ENCODE measurements around the gene NTNG1. TPM values are rescaled to one million over a fixed set of nuclear protein-coding genes. Genes with fewer than 3 reads are reported as not detected.
"Not testable (repeated sequence)": the region's sequence is repeated elsewhere in the genome, so short reads cannot be mapped to it uniquely, and the experiment has no call there.

The NTNG1 gene
- total RNA-seq: 0.57 TPM
- long read RNA-seq: 0 reads

- peak; percentile 23 for DNase-seq
- ATAC-seq: peak; percentile 53
- intact Hi-C loops (cut with micrococcal nuclease): no loop called here
Measured at GRCh38 chr1:107140703-107141490, at the start of gene NTNG1. NTNG1 (plus strand) TSS chr1:107141039.

- DNase-seq (no peak), ATAC-seq (no peak)
- intact Hi-C loops (cut with micrococcal nuclease): no loop called here
Measured at GRCh38 chr1:107091418-107091817, 49.4 kb upstream of the NTNG1 start.

GRCh38 chr1:107093395-107093794 lies 47.4 kb upstream of the NTNG1 start:
- DNase-seq; intact Hi-C loops (cut with micrococcal nuclease); ATAC-seq: not testable (repeated sequence)

GRCh38 chr1:107095647-107096046 lies 45.2 kb upstream of the NTNG1 start:
- DNase-seq: no peak
- no peak for ATAC-seq
- intact Hi-C loops (cut with micrococcal nuclease): no loop called here

GRCh38 chr1:107096690-107097089 lies 44.1 kb upstream of the NTNG1 start:
- DNase-seq (no peak), ATAC-seq (no peak)
- intact Hi-C loops (cut with micrococcal nuclease): no loop called here

- ATAC-seq (no peak), DNase-seq (no peak)
- intact Hi-C loops (cut with micrococcal nuclease): no loop called here
Measured at GRCh38 chr1:107098961-107099360, 41.9 kb upstream of the NTNG1 start.

GRCh38 chr1:107100331-107100984 lies 40.4 kb upstream of the NTNG1 start:
- intact Hi-C loops (cut with micrococcal nuclease): no loop called here
- ATAC-seq (no peak), DNase-seq (no peak)

- intact Hi-C loops (cut with micrococcal nuclease): no loop called here
- DNase-seq (no peak), ATAC-seq (no peak)
Measured at GRCh38 chr1:107105914-107106313, 34.9 kb upstream of the NTNG1 start.

GRCh38 chr1:107110326-107110725 lies 30.5 kb upstream of the NTNG1 start:
- ATAC-seq (no peak), DNase-seq (no peak)
- intact Hi-C loops (cut with micrococcal nuclease): no loop called here

GRCh38 chr1:107116306-107116790 lies 24.5 kb upstream of the NTNG1 start:
- ATAC-seq (no peak), DNase-seq (no peak)
- intact Hi-C loops (cut with micrococcal nuclease): no loop called here

GRCh38 chr1:107122225-107122624 lies 18.6 kb upstream of the NTNG1 start:
- no peak for DNase-seq
- intact Hi-C loops (cut with micrococcal nuclease): no loop called here
- no peak for ATAC-seq

GRCh38 chr1:107123741-107124140 lies 17.1 kb upstream of the NTNG1 start:
- ATAC-seq: no peak
- intact Hi-C loops (cut with micrococcal nuclease): no loop called here
- DNase-seq: no peak

GRCh38 chr1:107124694-107125093 lies 16.1 kb upstream of the NTNG1 start:
- ATAC-seq (no peak), DNase-seq (no peak)
- intact Hi-C loops (cut with micrococcal nuclease): no loop called here

- no peak for DNase-seq
- ATAC-seq: no peak
- intact Hi-C loops (cut with micrococcal nuclease): no loop called here
Measured at GRCh38 chr1:107132195-107132594, 8.6 kb upstream of the NTNG1 start.

- intact Hi-C loops (cut with micrococcal nuclease): no loop called here
- DNase-seq: no peak
- no peak for ATAC-seq
Measured at GRCh38 chr1:107132780-107133179, 8.1 kb upstream of the NTNG1 start.

- ATAC-seq: no peak
- intact Hi-C loops (cut with micrococcal nuclease): no loop called here
Measured at GRCh38 chr1:107135463-107135862, 5.4 kb upstream of the NTNG1 start.

GRCh38 chr1:107138166-107138565 lies 2.7 kb upstream of the NTNG1 start:
- DNase-seq: no peak
- intact Hi-C loops (cut with micrococcal nuclease): no loop called here
- no peak for ATAC-seq

More at GRCh38 chr1:107135463-107135862, 5.4 kb upstream of the NTNG1 start:
- no peak for DNase-seq

GRCh38 chr1:107138767-107139445 lies 1.9 kb upstream of the NTNG1 start:
- ATAC-seq (no peak), DNase-seq (no peak)
- intact Hi-C loops (cut with micrococcal nuclease): no loop called here

GRCh38 chr1:107139833-107140702 lies 771 bp upstream of the NTNG1 start:
- DNase-seq (peak; percentile 19), ATAC-seq (peak; percentile 45)
- intact Hi-C loops (cut with micrococcal nuclease): no loop called here
